Neuron (in vitro differentiated cells): Measurements from ENCODE around the gene CHCHD3.
"Not testable (repeated sequence)": the region's sequence is repeated elsewhere in the genome, so short reads cannot be mapped to it uniquely, and the experiment has no call there.

ENCODE experiments used
- H2AFZ ChIP-seq: one replicate; pipeline ENCODE4 v1.6.1; 2013; ENCODE audit warnings: low read depth, mild to moderate bottlenecking, inconsistent platforms, low read length, moderate library complexity
- H3K27me3 ChIP-seq: one replicate; pipeline ENCODE4 v1.6.1; 2013; ENCODE audit warnings: low read length; ENCODE audit not compliant: insufficient read depth
- H3K36me3 ChIP-seq: one replicate; pipeline ENCODE4 v1.6.1; 2013; ENCODE audit warnings: low read length; ENCODE audit not compliant: insufficient read depth
- H3K4me1 ChIP-seq: one replicate; pipeline ENCODE4 v1.6.1; 2013; ENCODE audit warnings: low read length; ENCODE audit not compliant: insufficient read depth
- H3K4me3 ChIP-seq: 2 replicates; pipeline ENCODE4 v1.5.1; 2013; ENCODE audit warnings: mild to moderate bottlenecking, low read length, moderate library complexity
- H3K9me3 ChIP-seq: one replicate; pipeline ENCODE4 v1.6.1; 2013; ENCODE audit warnings: low read length

The CHCHD3 gene

DNA sequence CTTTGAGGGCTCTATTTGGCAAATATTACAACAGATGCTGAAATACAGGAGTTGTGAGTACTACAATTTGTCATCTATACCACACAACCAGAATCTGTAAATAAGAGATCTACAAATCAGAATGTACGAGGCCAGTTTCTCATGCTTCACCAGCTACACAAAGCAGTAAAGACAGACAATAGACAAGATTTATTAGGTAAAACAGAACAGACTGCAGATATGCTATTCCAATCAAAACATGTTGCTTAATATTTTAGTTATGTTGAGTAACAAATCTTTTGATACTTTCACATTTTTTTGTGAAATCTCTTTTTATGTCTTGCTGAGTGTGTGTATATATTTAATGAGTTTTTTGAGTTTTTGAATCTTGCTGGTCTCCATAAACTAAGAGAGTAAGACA is 109.1 kb downstream of the CHCHD3 start:
- Histone ChIP-seq H3K36me3 (peaks cover 9% of the 10 kb centered on the region), H3K4me3 (no peak overlapping the region), H2AFZ (no peak overlapping the region), H3K9me3 (no peaks in the 10 kb centered on the region), H3K4me1 (no peaks in the 10 kb centered on the region), H3K27me3 (no peaks in the 10 kb centered on the region)

DNA sequence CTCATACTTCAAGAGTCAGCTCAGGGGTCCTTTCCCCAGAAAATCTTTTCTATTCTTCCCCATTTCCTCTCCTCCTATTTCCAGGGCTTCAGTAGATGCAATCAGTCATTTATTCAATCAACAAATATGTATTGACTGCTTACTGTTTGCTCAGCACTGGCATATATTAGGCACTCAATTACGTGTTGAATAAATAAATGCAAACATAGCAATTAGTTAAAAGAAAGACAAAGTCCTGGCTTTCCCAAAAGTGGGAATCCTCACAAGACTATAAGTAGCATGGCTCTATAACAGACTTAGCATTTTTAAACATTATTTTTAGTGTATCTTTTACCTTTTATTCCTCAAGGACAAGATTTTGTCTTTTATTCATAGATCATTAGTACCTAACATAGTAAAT is 111.6 kb downstream of the CHCHD3 start:
- H3K27me3 ChIP-seq = no peaks in the 10 kb centered on the region
- H3K4me1 ChIP-seq = no peaks in the 10 kb centered on the region
- H3K9me3 ChIP-seq = no peaks in the 10 kb centered on the region
- H3K4me3 ChIP-seq = no peak overlapping the region
- peaks cover 9% of the 10 kb centered on the region for H3K36me3 ChIP-seq
- no peak overlapping the region for H2AFZ ChIP-seq

DNA sequence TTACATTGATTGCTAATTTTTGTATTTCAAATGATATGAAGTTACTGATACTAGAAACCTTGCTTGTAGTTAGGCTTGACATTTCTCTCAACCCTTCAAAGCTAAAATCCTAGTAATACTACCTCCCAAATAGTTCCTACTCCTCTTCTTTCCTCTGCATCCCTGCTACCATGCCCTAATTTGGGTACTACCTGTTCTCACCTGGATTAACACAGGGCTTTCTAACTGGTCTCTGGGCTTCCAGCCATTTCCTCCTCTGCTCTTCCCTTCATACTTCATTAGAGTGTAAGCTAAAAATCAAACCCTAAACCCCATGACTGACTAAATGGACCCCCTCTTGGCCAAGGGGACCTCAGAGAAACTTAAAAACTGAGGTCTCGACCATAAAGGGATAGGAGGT is 112.4 kb downstream of the CHCHD3 start:
- H3K27me3 ChIP-seq = no peaks in the 10 kb centered on the region
- H3K4me3 ChIP-seq = no peak overlapping the region
- H3K36me3 ChIP-seq = peaks cover 9% of the 10 kb centered on the region
- H3K4me1 ChIP-seq = no peaks in the 10 kb centered on the region
- no peak overlapping the region for H2AFZ ChIP-seq
- no peaks in the 10 kb centered on the region for H3K9me3 ChIP-seq

DNA sequence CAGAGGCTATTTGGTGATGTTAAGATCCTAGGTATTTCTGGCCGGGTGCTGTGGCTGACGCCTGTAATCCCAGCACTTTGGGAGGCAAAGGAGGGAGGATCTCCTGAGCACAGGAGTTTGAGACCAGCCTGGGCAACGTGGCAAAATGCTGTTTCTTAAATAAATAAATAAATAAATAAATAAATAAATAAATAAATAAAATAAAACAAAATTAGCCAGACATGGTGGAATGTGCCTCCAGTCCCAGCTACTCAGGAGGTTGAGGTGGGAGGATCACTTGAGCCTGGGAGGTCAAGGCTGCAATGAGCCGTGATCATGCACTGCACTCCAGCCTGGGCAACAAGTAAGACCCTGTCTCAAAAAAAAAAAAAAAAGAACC is 114.4 kb downstream of the CHCHD3 start:
- not testable (repeated sequence) for H3K36me3 ChIP-seq, H3K27me3 ChIP-seq, H3K4me3 ChIP-seq, H3K4me1 ChIP-seq, H3K9me3 ChIP-seq, H2AFZ ChIP-seq

DNA sequence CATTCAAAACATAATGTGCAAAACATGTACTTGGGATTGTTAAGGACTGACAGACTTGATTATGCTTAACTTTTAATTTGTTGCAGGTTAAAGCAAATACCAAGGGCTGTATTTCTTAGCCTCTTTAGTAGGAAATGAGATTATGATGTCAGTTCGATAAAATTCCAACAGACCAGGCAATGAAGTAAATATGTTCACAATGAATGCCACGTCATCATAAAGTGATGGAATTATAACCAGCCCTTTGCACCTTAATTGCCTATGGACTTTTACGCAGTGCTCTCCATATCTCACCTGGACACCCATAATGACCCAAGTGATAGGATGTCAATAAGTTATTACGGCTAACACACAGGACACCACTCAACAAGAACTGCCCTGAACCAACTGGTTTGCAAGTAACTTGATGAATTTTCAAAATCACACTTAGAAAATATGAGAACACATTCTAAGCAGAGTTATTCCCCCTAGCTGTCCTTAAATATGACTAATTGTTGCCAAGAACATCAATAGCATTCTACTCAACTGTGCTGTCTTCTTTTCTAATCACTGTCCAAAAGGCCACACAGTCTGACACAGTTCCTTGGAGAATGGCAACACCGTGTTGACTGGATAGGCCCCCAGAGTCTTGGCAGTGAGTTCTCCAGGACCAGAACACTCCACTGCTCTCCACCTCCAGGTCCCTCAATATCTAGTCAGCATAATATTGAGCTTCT is 115.0 kb downstream of the CHCHD3 start:
- Histone ChIP-seq H3K27me3 (no peaks in the 10 kb centered on the region), H3K4me3 (no peak overlapping the region), H3K4me1 (no peaks in the 10 kb centered on the region), H3K9me3 (no peaks in the 10 kb centered on the region), H3K36me3 (no peaks in the 10 kb centered on the region), H2AFZ (no peak overlapping the region)

DNA sequence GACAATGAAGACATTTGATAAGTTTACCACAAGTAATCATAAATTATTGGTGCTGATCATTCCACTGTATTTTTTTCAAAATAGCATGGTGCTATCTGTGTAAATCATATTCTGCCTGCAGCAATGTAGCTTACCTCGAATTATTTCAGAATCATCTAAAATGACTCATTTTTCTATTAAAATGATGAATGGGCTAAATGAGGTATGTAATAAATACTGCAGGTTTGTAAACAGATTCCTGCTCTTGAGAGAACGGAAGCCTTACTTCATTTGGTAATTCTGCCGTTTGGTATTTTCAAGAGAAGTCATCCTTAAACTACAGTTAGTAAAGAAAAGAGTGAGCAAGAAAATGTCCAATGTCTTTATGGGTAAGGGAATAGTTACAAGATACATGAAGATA is 115.9 kb downstream of the CHCHD3 start:
- Histone ChIP-seq H3K4me3 (no peak overlapping the region), H3K4me1 (no peaks in the 10 kb centered on the region), H3K36me3 (no peaks in the 10 kb centered on the region), H3K27me3 (no peaks in the 10 kb centered on the region), H2AFZ (no peak overlapping the region), H3K9me3 (no peaks in the 10 kb centered on the region)

DNA sequence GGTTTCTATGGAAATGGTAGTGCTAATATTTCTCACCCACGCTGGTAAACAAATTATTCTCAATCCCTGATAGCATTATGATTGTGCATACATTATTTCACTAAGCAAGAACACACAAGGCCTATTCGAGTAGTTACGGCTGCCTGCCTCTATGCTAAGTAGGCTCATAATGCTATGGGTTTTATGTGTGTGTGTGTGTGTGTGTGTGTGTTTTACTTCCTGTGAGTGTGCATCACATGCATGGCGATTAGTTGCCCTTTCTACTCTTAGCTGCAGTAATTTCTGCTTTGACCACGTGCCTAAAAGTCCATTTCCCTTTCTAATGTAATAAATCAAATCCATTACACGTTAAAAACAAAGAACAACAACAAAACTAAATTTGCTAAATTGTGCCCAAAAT is 117.0 kb downstream of the CHCHD3 start:
- Histone ChIP-seq H3K4me1 (no peaks in the 10 kb centered on the region), H3K36me3 (no peaks in the 10 kb centered on the region), H3K4me3 (no peak overlapping the region), H3K9me3 (no peaks in the 10 kb centered on the region), H2AFZ (no peak overlapping the region), H3K27me3 (no peaks in the 10 kb centered on the region)

DNA sequence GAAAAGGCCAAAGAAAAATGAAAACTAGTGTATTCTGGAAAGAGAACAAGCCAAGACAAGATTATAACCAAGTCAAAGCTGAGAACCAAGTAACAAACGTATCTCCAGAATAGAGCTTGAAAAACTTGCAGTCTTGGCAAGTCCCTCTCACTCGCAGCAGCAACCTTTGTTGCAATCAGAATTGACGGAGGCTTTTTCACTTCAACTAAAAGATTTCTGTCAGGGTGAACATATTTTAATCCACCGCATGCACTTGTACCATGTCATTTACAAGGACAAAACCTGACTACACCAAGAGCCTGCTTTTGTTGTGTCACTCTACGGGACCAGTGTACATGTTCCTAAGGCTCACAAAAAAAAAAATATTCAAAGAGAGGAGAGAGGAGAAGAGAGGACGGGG is 122.0 kb downstream of the CHCHD3 start:
- no peaks in the 10 kb centered on the region for H3K36me3 ChIP-seq
- no peaks in the 10 kb centered on the region for H3K4me1 ChIP-seq
- H3K9me3 ChIP-seq = no peaks in the 10 kb centered on the region
- no peak overlapping the region for H3K4me3 ChIP-seq
- H2AFZ ChIP-seq = no peak overlapping the region
- no peaks in the 10 kb centered on the region for H3K27me3 ChIP-seq

DNA sequence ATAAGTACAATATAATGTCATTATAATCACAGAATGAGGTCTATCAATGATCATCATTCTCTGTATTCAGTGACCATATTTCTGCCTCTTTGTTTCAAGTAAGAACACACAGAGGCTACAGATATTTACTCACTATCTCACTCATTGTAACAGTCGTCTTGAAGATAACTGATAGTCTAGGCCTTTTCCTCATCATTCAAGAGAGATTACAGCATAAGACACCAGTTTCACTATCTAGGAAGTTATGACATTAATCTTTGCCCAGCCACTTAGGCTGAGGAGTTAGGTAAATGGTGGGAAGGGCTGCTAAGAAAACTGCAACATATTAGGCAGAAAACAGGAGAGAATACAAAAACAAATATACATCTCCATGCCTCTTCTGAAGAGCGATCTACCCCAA is 125.3 kb downstream of the CHCHD3 start:
- H3K4me3 ChIP-seq = no peak overlapping the region
- H3K27me3 ChIP-seq = no peaks in the 10 kb centered on the region
- no peaks in the 10 kb centered on the region for H3K9me3 ChIP-seq
- H2AFZ ChIP-seq = no peak overlapping the region
- H3K36me3 ChIP-seq = no peaks in the 10 kb centered on the region
- H3K4me1 ChIP-seq = no peaks in the 10 kb centered on the region

DNA sequence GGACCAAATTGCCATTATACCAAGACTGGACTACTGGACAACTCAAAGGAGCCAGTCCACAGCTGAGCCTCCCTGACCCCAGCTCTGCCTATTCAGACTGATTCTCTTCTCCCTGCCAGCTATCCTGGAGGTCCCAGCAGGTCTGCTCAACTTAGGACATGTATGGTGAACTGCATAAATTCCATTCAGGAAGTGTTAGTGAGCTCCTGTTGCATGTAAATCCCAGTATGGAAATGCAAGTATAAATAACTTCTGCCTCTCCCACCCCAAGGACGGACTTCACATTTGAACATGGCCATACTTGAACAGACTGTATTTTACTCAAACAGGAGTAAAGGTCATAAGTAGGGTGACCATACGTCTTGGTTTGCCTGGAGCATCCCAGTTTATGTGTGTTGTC is 128.4 kb downstream of the CHCHD3 start:
- Histone ChIP-seq H3K36me3 (no peaks in the 10 kb centered on the region), H2AFZ (no peak overlapping the region), H3K9me3 (no peaks in the 10 kb centered on the region), H3K4me1 (no peaks in the 10 kb centered on the region), H3K27me3 (no peaks in the 10 kb centered on the region), H3K4me3 (no peak overlapping the region)

DNA sequence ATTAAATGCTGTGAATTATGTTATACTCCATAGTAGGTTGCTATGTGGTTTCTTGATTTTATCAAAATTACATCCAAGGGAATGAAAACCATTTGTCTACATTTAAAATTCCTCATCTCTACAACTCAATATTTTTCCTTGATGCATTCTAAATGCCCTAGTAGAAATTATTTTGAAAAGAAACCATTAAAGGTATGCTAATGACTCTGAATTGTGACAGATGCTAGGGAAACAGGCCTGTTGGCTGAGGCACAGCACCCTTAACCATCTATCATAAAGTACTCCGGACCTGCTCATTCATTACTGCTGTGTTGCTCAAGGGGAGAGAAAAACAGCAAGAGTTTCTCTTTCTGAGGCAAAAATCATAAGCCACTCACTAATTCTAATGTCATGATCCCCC is 131.2 kb downstream of the CHCHD3 start:
- Histone ChIP-seq H3K4me3 (no peak overlapping the region), H3K36me3 (no peaks in the 10 kb centered on the region), H2AFZ (no peak overlapping the region), H3K4me1 (no peaks in the 10 kb centered on the region), H3K9me3 (no peaks in the 10 kb centered on the region), H3K27me3 (no peaks in the 10 kb centered on the region)

DNA sequence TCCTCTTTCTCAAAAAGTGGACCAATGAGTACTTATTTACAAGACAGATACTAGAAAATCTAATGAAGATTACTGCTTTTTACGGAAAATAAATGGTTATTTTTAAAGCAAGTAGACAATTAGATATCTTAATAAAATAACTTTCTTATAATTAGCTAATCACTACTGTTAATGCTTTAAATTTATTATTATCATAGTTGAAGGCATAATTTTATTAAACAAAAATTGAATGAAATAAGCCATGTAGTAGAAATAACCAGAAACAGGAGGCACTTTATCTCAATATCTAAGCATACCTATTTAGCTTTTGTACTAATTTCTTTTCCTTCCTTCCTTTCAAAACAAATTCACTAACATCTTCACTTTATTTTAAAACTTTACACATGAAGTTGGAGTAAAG is 134.9 kb downstream of the CHCHD3 start:
- H3K9me3 ChIP-seq = no peaks in the 10 kb centered on the region
- no peak overlapping the region for H3K4me3 ChIP-seq
- no peaks in the 10 kb centered on the region for H3K36me3 ChIP-seq
- H2AFZ ChIP-seq = no peak overlapping the region
- no peaks in the 10 kb centered on the region for H3K27me3 ChIP-seq
- peaks cover 19% of the 10 kb centered on the region for H3K4me1 ChIP-seq

DNA sequence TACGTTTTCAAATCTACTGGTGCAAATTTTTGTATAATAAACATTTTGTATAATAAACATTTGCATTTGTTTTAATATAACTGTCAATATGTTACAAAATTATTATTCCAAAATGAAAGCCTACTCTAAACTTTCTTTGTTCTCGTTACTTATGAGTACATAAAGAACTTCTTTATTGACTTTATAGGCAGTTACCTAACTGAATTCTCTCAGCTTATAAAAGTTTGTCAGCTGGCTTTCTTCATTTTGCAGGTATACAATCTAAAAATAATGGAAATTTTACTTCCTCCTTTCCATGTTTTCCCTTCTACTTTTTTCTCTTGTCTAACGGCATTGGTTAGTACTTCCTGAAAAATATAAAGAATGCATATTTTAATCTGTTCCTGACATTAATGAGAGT is 137.1 kb downstream of the CHCHD3 start:
- peaks cover 27% of the 10 kb centered on the region for H3K4me1 ChIP-seq
- no peaks in the 10 kb centered on the region for H3K9me3 ChIP-seq
- no peak overlapping the region for H3K4me3 ChIP-seq
- H2AFZ ChIP-seq = no peak overlapping the region
- no peaks in the 10 kb centered on the region for H3K36me3 ChIP-seq
- no peaks in the 10 kb centered on the region for H3K27me3 ChIP-seq

DNA sequence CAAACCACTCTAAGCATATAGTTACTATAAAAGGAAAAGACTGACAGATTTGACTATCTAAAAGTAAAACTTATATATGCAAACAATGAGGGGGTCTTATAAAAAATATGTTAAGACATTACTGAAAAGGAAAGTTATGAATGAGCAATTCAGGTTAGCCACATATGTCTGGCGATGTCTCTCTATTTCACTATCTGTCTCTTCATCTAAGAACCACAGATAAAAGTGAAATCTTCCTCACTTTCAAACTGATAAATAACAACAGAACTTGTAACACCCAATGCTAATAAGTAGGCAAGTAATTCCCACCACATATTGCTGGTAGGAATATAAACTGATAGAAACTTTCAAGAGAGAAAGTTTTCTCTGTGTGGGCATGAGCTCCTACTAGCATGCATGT is 138.2 kb downstream of the CHCHD3 start:
- Histone ChIP-seq H3K4me3 (no peak overlapping the region), H2AFZ (no peak overlapping the region), H3K4me1 (peaks cover 27% of the 10 kb centered on the region), H3K27me3 (no peaks in the 10 kb centered on the region), H3K9me3 (no peaks in the 10 kb centered on the region), H3K36me3 (no peaks in the 10 kb centered on the region)
